GM19397 (cell line): Measurements from ENCODE around the gene UBP1.

Source experiments
- ATAC-seq: cut with Tn5 transposase; IDR thresholded peaks from one replicate; pipeline ENCODE4 v1.9.1; 2021; ENCODE audit warnings: mild to moderate bottlenecking, moderate library complexity; ENCODE audit not compliant: unreplicated experiment

Gene UBP1

DNA sequence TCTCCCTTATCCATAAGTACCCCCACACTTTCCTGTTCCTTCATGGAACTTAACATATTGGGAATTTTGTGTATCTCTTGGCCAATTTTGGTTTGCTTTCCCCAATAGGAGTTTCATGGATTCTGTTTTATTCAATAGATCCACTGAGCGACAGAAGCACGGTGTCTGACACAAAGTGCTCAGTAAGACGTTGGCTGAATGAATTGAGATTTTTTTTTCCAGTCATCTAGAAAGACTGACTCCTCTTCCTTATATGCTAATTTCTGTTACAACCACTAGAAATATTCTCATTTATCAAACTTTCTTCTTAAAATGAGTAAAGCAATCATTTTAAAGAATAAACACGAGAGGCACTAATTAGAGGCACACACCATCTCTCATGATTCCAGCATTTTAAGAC, 48.1 kb downstream of the UBP1 start:
- no peak for ATAC-seq

- no peak for ATAC-seq
These were observed 48.8 kb downstream of the UBP1 start for GRCh38 chr3:33391255-33391995.

- no peak for ATAC-seq
These were observed 50.3 kb downstream of the UBP1 start for GRCh38 chr3:33389908-33390307.

DNA sequence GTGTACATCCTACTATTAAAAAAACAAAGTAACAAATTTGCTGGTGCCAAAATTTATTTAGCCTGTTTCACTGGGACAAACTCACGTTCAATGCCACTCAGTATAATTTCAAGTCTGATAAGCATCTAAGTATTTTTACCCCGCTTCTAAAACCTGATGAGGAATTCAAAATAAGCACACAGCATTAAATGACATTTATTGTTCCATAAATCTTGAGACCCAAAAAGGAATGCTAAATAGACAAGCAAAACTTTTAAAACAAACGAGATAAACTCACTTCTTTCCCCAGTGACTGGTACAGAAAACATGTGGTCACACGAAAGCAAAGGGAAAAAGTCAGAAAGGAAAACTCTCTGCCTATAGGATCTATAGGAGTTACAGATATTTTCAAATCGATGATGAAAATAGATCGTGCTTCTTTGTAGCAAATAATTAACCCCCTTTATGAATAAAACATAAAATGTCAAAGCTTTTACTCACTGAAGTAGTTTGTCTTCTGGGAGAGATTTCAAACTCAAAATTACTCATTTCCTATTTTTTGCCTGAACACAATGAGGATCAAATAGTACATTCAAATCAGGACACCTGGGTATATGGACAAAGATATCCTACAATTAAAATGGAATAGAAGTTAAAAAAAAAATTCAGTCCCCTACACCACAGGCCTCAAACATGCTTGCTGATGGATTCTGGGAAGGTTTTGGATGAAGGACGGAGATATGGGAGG, 51.7 kb downstream of the UBP1 start:
- ATAC-seq = no peak

DNA sequence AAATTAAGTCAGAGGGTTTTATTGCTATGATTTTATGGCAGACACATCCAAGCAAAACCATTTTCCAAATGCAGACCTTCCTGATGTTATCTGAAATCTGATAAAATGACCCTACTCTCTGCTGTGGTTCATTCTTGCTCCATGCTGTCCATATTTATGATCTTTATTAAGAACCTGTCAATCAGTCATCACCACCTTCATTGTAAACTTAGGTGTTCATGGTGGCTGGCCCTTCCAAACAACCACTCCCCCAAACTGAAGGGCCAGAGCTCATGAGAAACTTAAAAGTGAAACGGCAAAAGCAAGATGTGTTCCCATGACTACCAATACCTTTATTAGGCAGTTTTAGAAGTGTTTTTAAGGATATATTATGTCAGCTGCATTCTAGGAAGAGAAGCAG, 53.6 kb downstream of the UBP1 start:
- ATAC-seq = no peak

- no peak for ATAC-seq
These were observed 54.8 kb downstream of the UBP1 start for GRCh38 chr3:33385423-33385822.

DNA sequence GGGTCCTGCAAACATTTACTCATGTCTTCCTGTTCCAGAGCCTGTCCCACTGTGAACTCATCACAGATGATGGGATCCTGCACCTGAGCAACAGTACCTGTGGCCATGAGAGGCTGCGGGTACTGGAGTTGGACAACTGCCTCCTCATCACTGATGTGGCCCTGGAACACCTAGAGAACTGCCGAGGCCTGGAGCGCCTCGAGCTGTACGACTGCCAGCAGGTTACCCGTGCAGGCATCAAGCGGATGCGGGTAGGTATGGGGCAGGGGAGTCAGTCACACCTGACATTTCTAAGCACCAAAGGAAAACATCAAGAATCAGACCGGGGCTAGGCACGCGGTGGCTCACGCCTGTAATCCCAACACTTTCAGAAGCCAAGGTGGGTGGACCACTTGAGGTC, 56.3 kb downstream of the UBP1 start:
- ATAC-seq = no peak

DNA sequence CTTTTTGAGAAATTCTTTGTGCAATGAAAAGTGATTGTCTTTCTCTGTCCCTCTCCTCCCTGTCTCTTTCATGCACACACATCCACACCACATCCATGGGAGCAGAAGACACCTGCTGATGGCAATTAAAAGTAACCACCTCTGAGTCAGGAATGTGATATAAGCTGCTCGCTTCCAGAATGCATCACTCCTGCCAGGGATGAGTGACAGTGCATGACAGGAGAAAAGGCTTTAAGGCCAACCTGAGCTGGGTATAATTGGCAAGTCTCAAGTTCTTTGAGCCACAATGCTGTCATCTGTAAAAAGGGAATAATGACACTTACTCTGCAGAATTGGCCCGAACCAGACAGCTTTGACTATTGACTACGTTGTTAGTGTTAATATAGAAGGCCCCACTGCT, 59.6 kb downstream of the UBP1 start:
- ATAC-seq = no peak

GRCh38 chr3:33377931-33378330, 62.3 kb downstream of the UBP1 start:
- no peak for ATAC-seq

DNA sequence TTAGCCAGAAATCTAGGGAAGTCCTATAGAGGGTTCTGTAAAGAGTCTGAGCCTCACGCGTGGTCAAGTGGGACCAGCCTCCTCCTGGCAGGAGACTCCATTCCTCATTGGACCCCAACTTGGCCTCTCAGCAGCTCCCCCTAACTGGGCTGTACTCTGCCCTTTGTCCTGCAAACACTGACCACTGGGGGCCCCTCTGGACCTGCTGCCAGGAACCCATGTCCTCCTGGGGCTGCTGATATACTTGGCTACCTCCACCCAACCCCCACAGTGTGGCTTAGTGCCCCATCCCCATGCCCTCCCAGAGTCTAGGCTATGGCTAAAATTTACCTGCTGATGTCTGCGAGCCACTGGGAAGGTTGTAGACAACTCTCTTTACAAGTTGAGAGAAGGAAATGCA, 62.7 kb downstream of the UBP1 start:
- no peak for ATAC-seq

DNA sequence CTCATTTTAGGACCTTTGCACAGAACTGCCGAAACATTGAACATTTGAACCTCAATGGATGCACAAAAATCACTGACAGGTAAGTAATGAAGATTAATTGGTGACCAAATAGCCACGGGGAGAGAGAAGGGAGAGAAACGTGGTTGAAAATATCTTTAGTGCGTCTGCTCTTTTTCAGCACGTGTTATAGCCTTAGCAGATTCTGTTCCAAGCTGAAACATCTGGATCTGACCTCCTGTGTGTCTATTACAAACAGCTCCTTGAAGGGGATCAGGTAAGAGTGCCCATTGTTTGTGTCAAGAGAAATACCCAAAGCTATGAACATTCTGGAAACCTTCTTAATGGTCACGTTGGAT, 67.1 kb downstream of the UBP1 start:
- no peak for ATAC-seq

DNA sequence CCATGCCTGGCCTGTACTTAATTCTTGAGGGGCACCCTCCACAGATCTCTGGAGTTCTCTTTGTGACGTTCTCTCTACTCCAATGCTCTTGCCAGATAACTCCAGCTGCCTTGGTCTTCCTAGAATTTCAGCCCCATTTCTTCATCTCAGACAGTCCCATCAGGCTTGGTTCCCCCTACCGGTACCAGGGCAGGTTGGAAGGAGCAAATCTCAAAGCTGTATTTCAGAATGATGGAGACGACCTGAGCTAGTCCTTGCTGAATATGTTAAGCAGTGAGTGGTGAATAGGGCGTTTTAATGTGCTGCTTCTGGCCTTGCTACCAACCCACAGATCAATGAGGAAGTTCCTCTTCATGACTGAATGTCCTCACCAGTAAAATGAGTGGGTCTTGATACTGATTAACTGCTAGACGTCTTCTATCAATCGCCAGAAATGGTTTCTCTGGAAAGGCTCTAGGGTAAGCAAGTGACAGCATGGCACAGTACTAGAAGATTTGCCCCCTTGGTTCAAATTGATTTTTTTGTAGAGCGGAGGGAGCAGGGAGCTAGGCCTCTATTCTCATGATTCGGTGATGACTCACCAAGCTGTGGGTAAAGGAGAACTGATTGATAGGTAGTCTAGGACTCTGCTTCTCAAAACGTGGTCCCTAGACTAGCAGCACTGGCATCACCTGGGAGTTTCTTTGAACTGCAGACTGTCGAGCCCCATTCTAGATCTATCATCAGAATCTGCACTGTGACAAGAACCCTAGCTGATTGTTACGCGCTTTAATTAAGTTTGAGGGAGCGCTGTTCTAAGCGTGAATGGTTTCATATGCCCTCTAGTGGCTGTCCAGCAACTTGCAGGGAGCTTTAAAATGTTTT, 67.8 kb downstream of the UBP1 start:
- no peak for ATAC-seq

- ATAC-seq = no peak
These were observed 75.6 kb downstream of the UBP1 start for GRCh38 chr3:33364531-33365128.

- no peak for ATAC-seq
These were observed 76.1 kb downstream of the UBP1 start for GRCh38 chr3:33364060-33364459.

GRCh38 chr3:33363113-33363800, 76.9 kb downstream of the UBP1 start:
- no peak for ATAC-seq

DNA sequence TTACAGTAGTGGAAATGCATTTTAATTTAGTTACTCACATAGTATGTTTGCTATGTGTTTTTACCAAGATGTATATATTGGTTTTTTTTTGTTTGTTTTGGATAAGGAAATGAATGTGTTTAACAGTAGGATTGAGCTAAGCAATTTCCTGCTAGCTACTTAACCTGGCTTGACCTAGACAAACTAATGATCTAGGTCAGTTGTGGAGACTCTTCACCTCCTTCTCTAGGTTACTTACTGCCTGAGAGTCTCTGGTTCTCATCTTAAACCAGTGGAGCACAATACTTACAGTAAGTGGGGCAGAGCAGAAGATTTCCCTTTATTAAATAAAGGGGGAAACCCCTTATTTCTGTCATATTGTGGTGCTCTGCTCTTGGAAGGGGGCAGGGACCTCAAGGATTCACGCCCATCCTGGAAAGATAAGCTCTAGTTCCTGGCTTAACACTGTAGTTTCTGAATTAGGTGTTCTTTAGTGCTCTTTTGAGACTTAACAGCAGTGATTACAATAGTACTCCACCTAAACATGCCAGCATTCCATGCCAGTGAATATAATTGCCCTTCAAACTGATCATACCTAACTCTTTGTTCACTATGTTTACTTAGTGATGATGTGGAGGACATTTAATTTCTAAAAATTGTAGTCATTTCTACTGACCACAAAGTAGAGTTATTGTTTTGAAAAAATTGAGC, 79.9 kb downstream of the UBP1 start:
- ATAC-seq = no peak

- ATAC-seq = no peak
These were observed 81.9 kb downstream of the UBP1 start for GRCh38 chr3:33358172-33358781.

DNA sequence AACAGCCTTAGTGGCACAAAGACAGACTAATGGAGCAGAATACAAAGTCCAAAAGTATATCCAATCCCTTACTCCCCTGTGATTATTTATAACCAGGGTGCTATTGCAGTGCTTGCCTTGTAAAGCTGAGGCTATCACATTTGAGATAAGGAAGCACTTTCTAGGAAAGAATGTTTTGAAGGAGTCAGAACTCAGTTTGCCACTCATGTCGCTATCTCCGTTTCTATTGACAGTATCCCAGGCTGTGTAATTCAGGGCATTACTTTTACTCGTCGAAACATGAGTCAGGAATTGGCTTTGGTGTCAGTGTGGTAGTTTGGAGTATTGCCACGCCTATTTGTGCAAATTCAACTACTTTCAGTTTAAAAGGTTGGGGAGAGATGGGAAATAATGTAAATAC, 84.6 kb downstream of the UBP1 start:
- no peak for ATAC-seq

DNA sequence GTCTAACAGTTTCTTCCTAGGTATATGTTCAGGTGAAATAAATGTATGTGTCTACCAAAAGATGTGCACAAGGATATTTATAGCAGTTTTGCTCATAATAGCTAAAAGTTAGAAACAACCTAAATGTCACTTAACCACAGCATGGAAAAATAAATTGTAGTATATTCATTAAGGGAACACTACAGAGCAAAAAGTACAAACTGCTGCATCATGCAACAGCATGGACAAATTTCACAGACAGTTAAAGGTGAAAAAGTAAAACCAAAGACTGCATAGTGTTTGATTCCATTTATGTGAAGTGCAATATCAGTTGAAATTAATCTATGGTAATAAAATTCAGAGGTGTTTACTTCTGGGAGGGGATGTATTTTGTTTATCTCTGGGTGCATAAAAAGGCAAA, 100.4 kb downstream of the UBP1 start:
- no peak for ATAC-seq
